Measurements from ENCODE around the gene ZFP1.

ZFP1 gene

GRCh38 chr16:75103994-75104393 lies 44.3 kb upstream of the ZFP1 start:
- TF ChIP-seq CTCF (IDR thresholded peaks at IDR 0.05; ENCODE audit: borderline replicate concordance, control extremely low read depth, extremely low read depth, insufficient read depth, missing control alignments): no peak
- DNase-seq (ENCODE audit: low spot score): no peak
- in situ Hi-C loops (cut with MboI; ENCODE audit: low sequenced_read_pairs, unreplicated experiment): loop anchor here (10.0 to 25.0 kb wide), 2 partner anchors 109 to 392 kb away; partner anchors contain the start of genes MLKL and ZNRF1

GRCh38 chr16:75104836-75105235 lies 43.5 kb upstream of the ZFP1 start:
- in situ Hi-C loops (cut with MboI; ENCODE audit: low sequenced_read_pairs, unreplicated experiment): loop anchor here (10.0 to 25.0 kb wide), 2 partner anchors 110 to 393 kb away; partner anchors contain the start of genes MLKL and ZNRF1
- TF ChIP-seq CTCF (IDR thresholded peaks at IDR 0.05; ENCODE audit: borderline replicate concordance, control extremely low read depth, extremely low read depth, insufficient read depth, missing control alignments): no peak
- DNase-seq (ENCODE audit: low spot score): peak; percentile 7

GRCh38 chr16:75105306-75106061 lies 42.8 kb upstream of the ZFP1 start:
- TF ChIP-seq CTCF (IDR thresholded peaks at IDR 0.05; ENCODE audit: borderline replicate concordance, control extremely low read depth, extremely low read depth, insufficient read depth, missing control alignments): no peak
- peak; percentile 29 for DNase-seq (ENCODE audit: low spot score)
- in situ Hi-C loops (cut with MboI; ENCODE audit: low sequenced_read_pairs, unreplicated experiment): loop anchor here (10.0 to 25.0 kb wide), 2 partner anchors 111 to 393 kb away; partner anchors contain the start of genes MLKL and ZNRF1

- in situ Hi-C loops (cut with MboI; ENCODE audit: low sequenced_read_pairs, unreplicated experiment): loop anchor here (10.0 to 25.0 kb wide), 2 partner anchors 112 to 394 kb away; partner anchors contain the start of genes MLKL and ZNRF1
- no peak for TF ChIP-seq CTCF (IDR thresholded peaks at IDR 0.05; ENCODE audit: borderline replicate concordance, control extremely low read depth, extremely low read depth, insufficient read depth, missing control alignments)
- DNase-seq (ENCODE audit: low spot score): peak; percentile 16
Observed at GRCh38 chr16:75106351-75107274, 41.7 kb upstream of the ZFP1 start.

- peak; percentile 13 for DNase-seq (ENCODE audit: low spot score)
- in situ Hi-C loops (cut with MboI; ENCODE audit: low sequenced_read_pairs, unreplicated experiment): loop anchor here (10.0 to 25.0 kb wide), 2 partner anchors 113 to 395 kb away; partner anchors contain the start of genes MLKL and ZNRF1
- no peak for TF ChIP-seq CTCF (IDR thresholded peaks at IDR 0.05; ENCODE audit: borderline replicate concordance, control extremely low read depth, extremely low read depth, insufficient read depth, missing control alignments)
Observed at GRCh38 chr16:75107505-75107904, 40.8 kb upstream of the ZFP1 start.

Data from GM13976 (cell line).